ENCODE data around the gene C1QL4. TPM values are rescaled to one million over a fixed set of nuclear protein-coding genes. Genes with fewer than 3 reads are reported as not detected.
A peak's percentile ranks its signal among the peaks of the same experiment; 100 is the strongest.

Gene C1QL4
- total and polyA plus RNA-seq, 9 of the 15 experiments (the other 6 are each of a cell fraction or from before 2014, with no cell fraction given), result 0.08 to 2.1 (median 0.31) TPM

DNA sequence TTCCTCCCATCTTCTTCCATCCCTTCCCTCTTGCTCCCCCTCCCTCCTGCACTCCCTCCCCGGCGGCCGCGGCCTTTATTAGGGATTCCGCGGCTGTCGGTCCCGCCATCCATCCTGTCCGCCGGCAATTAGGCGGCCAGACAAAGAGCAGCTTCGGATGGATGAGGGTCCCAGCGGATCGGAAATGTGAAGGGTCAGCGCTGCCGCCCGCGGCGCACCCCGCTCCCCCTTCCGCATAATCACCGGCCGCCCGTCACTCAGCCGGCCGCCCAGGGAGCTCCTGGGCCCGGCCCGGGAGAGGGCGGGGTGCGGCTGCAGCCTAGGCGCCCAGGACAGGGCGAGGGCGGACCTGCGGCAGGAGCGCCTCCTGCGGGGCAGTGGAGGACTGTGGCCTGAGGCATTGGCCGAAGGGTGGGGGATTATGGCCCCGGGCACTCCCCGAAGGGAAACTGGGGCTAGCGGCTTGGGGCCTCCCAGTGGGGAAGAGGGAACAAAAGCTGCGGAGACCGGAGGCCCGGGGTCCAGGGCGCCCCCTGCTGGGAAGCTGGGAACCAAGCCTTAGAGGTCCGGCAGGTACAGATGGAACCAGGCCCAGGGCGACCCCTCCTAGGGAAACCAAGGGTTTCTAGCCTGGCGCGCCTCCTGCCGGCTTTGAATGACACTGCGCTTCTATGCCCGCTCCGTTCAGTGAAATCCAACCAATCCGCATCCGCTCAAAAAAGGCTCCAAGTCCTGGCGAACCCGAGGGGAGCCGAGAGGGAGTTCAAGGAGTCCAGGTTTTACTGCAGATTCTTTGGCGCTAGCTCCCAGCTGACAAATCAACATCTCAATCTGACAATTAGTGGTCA, 5.3 kb upstream of the C1QL4 start (continued):
- TF ChIP-seq SMARCB1 (IDR thresholded peaks at IDR 0.05; ENCODE audit: insufficient read length, low read depth) (no peak), THRAP3 (IDR thresholded peaks at IDR 0.05; ENCODE audit: borderline replicate concordance) (no peak), MCM3 (IDR thresholded peaks at IDR 0.05) (no peak), SAFB (IDR thresholded peaks at IDR 0.05; ENCODE audit: borderline replicate concordance, low read depth, low read length) (no peak), POLR2AphosphoS5 (IDR thresholded peaks at IDR 0.05; ENCODE audit: control insufficient read depth, insufficient read depth, low read depth, low read length) (no peak), HDAC8 (tag; IDR thresholded peaks at IDR 0.05) (no peak), SPI1 (IDR thresholded peaks at IDR 0.05; ENCODE audit: borderline replicate concordance, low read depth, low read length) (no peak), ZC3H4 (CRISPR knock-in tag; IDR thresholded peaks at IDR 0.05; ENCODE audit: borderline replicate concordance) (no peak)
- TF ChIP-seq, protein P1, sequence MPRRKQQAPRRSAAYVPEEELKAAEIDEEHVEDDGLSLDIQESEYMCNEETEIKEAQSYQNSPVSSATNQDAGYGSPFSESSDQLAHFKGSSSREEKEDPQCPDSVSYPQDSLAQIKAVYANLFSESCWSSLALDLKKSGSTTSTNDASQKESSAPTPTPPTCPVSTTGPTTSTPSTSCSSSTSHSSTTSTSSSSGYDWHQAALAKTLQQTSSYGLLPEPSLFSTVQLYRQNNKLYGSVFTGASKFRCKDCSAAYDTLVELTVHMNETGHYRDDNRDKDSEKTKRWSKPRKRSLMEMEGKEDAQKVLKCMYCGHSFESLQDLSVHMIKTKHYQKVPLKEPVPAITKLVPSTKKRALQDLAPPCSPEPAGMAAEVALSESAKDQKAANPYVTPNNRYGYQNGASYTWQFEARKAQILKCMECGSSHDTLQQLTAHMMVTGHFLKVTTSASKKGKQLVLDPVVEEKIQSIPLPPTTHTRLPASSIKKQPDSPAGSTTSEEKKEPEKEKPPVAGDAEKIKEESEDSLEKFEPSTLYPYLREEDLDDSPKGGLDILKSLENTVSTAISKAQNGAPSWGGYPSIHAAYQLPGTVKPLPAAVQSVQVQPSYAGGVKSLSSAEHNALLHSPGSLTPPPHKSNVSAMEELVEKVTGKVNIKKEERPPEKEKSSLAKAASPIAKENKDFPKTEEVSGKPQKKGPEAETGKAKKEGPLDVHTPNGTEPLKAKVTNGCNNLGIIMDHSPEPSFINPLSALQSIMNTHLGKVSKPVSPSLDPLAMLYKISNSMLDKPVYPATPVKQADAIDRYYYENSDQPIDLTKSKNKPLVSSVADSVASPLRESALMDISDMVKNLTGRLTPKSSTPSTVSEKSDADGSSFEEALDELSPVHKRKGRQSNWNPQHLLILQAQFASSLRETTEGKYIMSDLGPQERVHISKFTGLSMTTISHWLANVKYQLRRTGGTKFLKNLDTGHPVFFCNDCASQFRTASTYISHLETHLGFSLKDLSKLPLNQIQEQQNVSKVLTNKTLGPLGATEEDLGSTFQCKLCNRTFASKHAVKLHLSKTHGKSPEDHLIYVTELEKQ (CRISPR knock-in tag; IDR thresholded peaks at IDR 0.05), result no peak
- TF ChIP-seq, protein P2, sequence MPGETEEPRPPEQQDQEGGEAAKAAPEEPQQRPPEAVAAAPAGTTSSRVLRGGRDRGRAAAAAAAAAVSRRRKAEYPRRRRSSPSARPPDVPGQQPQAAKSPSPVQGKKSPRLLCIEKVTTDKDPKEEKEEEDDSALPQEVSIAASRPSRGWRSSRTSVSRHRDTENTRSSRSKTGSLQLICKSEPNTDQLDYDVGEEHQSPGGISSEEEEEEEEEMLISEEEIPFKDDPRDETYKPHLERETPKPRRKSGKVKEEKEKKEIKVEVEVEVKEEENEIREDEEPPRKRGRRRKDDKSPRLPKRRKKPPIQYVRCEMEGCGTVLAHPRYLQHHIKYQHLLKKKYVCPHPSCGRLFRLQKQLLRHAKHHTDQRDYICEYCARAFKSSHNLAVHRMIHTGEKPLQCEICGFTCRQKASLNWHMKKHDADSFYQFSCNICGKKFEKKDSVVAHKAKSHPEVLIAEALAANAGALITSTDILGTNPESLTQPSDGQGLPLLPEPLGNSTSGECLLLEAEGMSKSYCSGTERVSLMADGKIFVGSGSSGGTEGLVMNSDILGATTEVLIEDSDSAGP (CRISPR knock-in tag; IDR thresholded peaks at IDR 0.05), result 0 out of 2 replicates have a peak, but pooled peaks have one; percentile 39
- TF ChIP-seq, protein P3, sequence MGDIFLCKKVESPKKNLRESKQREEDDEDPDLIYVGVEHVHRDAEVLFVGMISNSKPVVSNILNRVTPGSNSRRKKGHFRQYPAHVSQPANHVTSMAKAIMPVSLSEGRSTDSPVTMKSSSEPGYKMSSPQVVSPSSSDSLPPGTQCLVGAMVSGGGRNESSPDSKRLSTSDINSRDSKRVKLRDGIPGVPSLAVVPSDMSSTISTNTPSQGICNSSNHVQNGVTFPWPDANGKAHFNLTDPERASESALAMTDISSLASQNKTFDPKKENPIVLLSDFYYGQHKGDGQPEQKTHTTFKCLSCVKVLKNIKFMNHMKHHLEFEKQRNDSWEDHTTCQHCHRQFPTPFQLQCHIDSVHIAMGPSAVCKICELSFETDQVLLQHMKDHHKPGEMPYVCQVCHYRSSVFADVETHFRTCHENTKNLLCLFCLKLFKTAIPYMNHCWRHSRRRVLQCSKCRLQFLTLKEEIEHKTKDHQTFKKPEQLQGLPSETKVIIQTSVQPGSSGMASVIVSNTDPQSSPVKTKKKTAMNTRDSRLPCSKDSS (IDR thresholded peaks at IDR 0.05; ENCODE audit: low read depth, partially characterized antibody), result no peak
- TF ChIP-seq, protein P4, sequence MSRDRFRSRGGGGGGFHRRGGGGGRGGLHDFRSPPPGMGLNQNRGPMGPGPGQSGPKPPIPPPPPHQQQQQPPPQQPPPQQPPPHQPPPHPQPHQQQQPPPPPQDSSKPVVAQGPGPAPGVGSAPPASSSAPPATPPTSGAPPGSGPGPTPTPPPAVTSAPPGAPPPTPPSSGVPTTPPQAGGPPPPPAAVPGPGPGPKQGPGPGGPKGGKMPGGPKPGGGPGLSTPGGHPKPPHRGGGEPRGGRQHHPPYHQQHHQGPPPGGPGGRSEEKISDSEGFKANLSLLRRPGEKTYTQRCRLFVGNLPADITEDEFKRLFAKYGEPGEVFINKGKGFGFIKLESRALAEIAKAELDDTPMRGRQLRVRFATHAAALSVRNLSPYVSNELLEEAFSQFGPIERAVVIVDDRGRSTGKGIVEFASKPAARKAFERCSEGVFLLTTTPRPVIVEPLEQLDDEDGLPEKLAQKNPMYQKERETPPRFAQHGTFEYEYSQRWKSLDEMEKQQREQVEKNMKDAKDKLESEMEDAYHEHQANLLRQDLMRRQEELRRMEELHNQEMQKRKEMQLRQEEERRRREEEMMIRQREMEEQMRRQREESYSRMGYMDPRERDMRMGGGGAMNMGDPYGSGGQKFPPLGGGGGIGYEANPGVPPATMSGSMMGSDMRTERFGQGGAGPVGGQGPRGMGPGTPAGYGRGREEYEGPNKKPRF (IDR thresholded peaks at IDR 0.05; ENCODE audit: low read depth, low read length), result no peak
- TF ChIP-seq, protein P5, sequence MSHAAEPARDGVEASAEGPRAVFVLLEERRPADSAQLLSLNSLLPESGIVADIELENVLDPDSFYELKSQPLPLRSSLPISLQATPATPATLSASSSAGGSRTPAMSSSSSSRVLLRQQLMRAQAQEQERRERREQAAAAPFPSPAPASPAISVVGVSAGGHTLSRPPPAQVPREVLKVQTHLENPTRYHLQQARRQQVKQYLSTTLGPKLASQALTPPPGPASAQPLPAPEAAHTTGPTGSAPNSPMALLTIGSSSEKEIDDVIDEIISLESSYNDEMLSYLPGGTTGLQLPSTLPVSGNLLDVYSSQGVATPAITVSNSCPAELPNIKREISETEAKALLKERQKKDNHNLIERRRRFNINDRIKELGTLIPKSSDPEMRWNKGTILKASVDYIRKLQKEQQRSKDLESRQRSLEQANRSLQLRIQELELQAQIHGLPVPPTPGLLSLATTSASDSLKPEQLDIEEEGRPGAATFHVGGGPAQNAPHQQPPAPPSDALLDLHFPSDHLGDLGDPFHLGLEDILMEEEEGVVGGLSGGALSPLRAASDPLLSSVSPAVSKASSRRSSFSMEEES (CRISPR knock-in tag; IDR thresholded peaks at IDR 0.05), result no peak
- TF ChIP-seq, protein P6, sequence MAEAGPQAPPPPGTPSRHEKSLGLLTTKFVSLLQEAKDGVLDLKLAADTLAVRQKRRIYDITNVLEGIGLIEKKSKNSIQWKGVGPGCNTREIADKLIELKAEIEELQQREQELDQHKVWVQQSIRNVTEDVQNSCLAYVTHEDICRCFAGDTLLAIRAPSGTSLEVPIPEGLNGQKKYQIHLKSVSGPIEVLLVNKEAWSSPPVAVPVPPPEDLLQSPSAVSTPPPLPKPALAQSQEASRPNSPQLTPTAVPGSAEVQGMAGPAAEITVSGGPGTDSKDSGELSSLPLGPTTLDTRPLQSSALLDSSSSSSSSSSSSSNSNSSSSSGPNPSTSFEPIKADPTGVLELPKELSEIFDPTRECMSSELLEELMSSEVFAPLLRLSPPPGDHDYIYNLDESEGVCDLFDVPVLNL (CRISPR knock-in tag; IDR thresholded peaks at IDR 0.05; ENCODE audit: low read depth), result no peak

Measured in K562 (cell line).